ENCODE measurements around the gene ZC3H7B. TPM values are rescaled to one million over a fixed set of nuclear protein-coding genes. Genes with fewer than 3 reads are reported as not detected.

ZC3H7B gene
- total RNA-seq, 1 experiment from 2014 or later: 83.8 TPM

GRCh38 chr22:41347066-41347859, 45.9 kb downstream of the ZC3H7B start:
- in situ Hi-C loops (cut with HindIII; ENCODE audit: low pct_unique_long_range_greater_than_20kb, low sequenced_read_pairs): no loop called here

GRCh38 chr22:41348964-41349484, 47.7 kb downstream of the ZC3H7B start:
- no peak for DNase-seq (ENCODE audit: low read depth)
- in situ Hi-C loops (cut with HindIII; ENCODE audit: low pct_unique_long_range_greater_than_20kb, low sequenced_read_pairs): no loop called here

More at GRCh38 chr22:41347066-41347859, 45.9 kb downstream of the ZC3H7B start:
- no peak for DNase-seq (ENCODE audit: low read depth)

GRCh38 chr22:41350087-41350486, 48.8 kb downstream of the ZC3H7B start:
- in situ Hi-C loops (cut with HindIII; ENCODE audit: low pct_unique_long_range_greater_than_20kb, low sequenced_read_pairs): no loop called here
- no peak for DNase-seq (ENCODE audit: low read depth)

DNA sequence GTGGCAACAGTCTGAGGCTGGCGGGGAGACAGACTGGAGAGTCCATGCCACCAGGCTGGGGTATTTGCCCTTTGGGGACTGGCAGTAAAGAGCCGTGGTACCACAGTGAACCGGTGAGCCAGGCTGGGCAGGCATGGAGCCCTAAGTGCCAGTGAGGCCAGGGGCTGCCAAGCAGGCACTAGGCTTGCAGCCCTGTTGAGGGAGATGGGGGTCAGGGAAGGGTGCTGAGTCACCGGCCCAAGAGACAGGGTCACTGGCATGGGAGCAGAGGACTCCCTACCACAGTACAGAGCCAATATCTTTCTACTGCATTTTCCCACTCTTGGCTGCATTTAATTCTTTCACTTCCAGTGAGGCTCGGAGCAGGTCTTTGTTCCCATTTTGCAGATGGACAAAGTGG, 49.7 kb downstream of the ZC3H7B start:
- DNase-seq (ENCODE audit: low read depth): no peak
- in situ Hi-C loops (cut with HindIII; ENCODE audit: low pct_unique_long_range_greater_than_20kb, low sequenced_read_pairs): no loop called here

DNA sequence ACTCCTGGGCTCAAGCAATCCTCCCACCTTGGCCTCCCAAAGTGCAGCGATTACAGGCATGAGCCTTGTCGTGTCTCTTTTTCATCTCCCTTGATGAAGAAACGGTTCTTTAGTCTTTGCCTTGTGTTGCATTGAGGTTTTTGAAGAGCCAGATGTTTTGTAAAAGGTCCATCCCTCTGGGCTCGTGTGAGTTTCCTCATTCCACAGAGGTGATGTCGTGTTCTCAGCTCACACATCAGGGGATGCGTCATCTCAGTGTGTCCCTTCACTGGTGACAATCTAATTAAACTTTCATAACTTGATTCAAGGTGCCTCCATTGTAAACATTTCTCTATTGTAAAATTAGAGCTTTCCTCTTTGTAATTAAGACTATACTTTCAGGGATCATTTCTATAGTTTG, 50.7 kb downstream of the ZC3H7B start:
- peak; percentile 59 for DNase-seq (ENCODE audit: low read depth)
- in situ Hi-C loops (cut with HindIII; ENCODE audit: low pct_unique_long_range_greater_than_20kb, low sequenced_read_pairs): no loop called here

DNA sequence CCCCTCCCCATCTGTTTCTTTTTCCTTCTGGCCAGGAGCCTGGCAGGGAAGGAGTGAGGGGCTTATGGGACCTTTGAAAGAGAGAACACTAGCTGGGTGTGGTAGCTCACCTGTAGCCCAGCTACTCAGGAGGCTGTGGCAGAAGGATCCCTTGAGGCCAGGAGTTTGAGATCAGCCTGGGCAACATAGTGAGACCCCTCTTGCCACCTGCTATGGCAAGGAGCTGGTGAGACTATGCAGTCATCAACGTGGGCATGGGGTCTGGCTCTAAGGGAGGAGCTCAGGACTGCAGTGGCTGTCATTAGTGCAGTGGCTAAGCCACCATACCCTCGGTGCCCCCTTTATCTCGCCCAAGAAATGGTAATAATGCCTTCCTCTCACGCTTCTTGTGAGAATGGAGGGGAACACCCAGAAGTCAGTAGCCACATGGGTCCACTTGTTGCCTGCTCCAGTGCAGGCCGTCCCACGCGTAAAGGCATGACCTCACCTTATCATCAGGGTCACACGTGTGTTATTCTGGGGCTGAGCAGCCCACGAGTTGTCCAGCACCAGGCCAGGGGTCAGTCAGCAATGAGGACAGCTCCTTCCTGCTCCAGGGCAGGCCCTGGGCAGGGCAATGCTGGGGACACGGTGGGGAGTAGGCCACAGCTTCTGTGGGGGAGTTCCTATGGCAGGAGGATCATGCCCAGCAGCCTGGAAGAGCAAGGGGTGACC, 52.7 kb downstream of the ZC3H7B start:
- no peak for DNase-seq (ENCODE audit: low read depth)
- in situ Hi-C loops (cut with HindIII; ENCODE audit: low pct_unique_long_range_greater_than_20kb, low sequenced_read_pairs): no loop called here

- no peak for DNase-seq (ENCODE audit: low read depth)
- in situ Hi-C loops (cut with HindIII; ENCODE audit: low pct_unique_long_range_greater_than_20kb, low sequenced_read_pairs): no loop called here
Measured at GRCh38 chr22:41354979-41355378, 53.7 kb downstream of the ZC3H7B start.

GRCh38 chr22:41355895-41356294, 54.6 kb downstream of the ZC3H7B start:
- DNase-seq (ENCODE audit: low read depth): no peak
- in situ Hi-C loops (cut with HindIII; ENCODE audit: low pct_unique_long_range_greater_than_20kb, low sequenced_read_pairs): no loop called here

DNA sequence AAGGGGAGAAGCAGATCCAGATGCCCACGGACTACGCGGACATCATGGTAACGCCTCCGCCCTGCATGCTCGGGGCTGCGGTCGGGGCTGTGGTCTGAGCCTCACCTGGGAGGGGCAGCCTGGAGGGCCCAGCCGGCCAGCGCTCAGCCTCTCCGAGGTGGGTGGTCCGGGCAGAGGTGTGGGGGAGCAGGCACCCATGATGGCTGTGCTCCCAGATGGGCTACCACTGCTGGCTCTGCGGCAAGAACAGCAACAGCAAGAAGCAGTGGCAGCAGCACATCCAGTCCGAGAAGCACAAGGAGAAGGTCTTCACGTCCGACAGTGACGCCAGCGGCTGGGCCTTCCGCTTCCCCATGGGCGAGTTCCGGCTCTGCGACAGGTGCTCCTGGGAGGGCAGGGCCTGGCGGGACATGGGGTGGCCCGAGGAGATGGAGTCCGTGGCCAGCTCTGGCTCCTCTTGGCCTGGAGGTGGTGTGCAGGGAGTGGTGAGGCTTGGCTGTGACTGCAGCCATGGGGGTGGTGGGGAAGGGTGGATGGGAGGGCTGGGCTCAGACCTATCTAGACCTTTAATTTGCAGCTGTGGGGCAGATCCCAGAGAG, 55.2 kb downstream of the ZC3H7B start:
- in situ Hi-C loops (cut with HindIII; ENCODE audit: low pct_unique_long_range_greater_than_20kb, low sequenced_read_pairs): no loop called here
- DNase-seq (ENCODE audit: low read depth): no peak

DNA sequence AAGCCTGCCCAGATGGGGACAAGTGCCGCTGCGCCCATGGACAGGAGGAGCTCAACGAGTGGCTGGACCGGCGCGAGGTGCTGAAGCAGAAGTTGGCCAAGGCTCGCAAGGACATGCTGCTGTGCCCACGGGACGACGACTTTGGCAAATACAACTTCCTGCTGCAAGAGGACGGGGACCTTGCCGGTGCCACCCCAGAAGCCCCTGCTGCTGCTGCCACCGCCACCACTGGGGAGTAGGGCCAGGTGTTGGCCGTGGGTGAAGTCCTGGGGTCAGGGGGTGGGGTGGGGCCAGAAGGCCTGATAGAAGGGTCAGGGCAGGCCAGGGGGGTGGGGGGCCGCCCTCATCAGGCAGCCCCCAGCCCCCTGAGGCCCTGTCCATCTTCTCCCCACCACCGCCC, 55.9 kb downstream of the ZC3H7B start:
- DNase-seq (ENCODE audit: low read depth): no peak

GRCh38 chr22:41358927-41359326, 57.6 kb downstream of the ZC3H7B start:
- no peak for DNase-seq (ENCODE audit: low read depth)
- in situ Hi-C loops (cut with HindIII; ENCODE audit: low pct_unique_long_range_greater_than_20kb, low sequenced_read_pairs): no loop called here

More for the DNA sequence above, 55.9 kb downstream of the ZC3H7B start:
- in situ Hi-C loops (cut with HindIII; ENCODE audit: low pct_unique_long_range_greater_than_20kb, low sequenced_read_pairs): no loop called here

- no peak for DNase-seq (ENCODE audit: low read depth)
- in situ Hi-C loops (cut with HindIII; ENCODE audit: low pct_unique_long_range_greater_than_20kb, low sequenced_read_pairs): no loop called here
Measured at GRCh38 chr22:41359376-41359775, 58.1 kb downstream of the ZC3H7B start.

GRCh38 chr22:41360126-41360525, 58.8 kb downstream of the ZC3H7B start:
- in situ Hi-C loops (cut with HindIII; ENCODE audit: low pct_unique_long_range_greater_than_20kb, low sequenced_read_pairs): no loop called here
- DNase-seq (ENCODE audit: low read depth): no peak

GRCh38 chr22:41361716-41362310, 60.5 kb downstream of the ZC3H7B start:
- no peak for DNase-seq (ENCODE audit: low read depth)
- in situ Hi-C loops (cut with HindIII; ENCODE audit: low pct_unique_long_range_greater_than_20kb, low sequenced_read_pairs): no loop called here

DNA sequence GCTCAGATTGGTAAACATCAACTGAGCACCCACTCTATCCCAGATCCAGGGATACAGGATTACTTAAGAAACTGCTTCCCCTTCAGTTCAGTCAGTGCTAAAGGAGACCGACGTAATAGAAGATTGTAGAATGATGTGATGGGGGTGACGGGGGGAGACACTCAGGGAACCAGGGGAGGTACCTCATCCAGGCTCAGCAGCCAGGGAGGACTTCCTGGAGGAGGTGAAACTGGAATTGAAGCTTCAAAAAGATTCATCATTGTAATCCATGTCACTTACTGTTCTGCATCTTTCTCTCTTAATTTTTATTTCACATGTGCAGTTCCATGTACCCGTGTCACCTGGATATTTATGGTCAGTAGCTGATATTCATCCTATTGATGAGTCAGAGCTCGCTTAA, 61.3 kb downstream of the ZC3H7B start:
- no peak for DNase-seq (ENCODE audit: low read depth)
- in situ Hi-C loops (cut with HindIII; ENCODE audit: low pct_unique_long_range_greater_than_20kb, low sequenced_read_pairs): no loop called here

DNA sequence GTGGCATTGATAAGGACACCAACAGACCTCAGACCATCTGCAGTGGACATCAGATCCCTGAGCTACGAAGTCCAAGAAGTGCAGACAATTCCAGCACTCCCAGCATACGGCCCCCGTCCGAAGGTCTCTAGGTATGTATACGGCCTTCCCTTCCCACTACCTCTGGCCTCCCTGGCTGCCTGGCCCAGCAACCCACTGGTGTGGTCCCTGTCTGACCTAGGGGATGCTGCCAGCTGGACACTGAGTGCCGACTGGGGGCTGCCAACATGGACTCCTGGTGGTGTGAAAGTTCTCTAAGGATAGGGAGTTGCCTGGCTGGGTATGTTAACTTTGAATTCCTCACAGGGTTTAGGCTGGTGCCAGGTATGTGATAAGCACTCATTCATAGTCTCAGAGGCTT, 62.9 kb downstream of the ZC3H7B start:
- in situ Hi-C loops (cut with HindIII; ENCODE audit: low pct_unique_long_range_greater_than_20kb, low sequenced_read_pairs): no loop called here
- DNase-seq (ENCODE audit: low read depth): no peak

DNA sequence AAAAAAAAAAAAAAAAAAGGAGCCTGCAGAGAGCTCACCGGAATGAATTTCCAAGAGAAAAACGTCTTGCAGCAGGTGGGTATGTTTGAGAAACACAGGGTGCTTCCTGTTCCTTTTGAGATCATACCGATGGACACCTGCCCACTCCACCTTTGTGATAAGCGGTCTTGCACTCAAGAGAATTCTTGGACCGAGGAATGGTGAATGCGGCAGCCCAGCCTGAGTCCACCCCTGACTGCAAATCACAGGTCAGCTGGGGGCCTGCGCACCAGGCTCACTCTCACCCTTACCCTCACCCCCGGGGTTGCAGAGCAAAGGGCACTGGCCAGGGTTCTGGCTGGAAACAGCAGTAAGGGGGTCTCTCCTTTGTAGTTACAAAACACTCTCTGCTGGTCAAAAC, 63.6 kb downstream of the ZC3H7B start:
- in situ Hi-C loops (cut with HindIII; ENCODE audit: low pct_unique_long_range_greater_than_20kb, low sequenced_read_pairs): no loop called here

DNA sequence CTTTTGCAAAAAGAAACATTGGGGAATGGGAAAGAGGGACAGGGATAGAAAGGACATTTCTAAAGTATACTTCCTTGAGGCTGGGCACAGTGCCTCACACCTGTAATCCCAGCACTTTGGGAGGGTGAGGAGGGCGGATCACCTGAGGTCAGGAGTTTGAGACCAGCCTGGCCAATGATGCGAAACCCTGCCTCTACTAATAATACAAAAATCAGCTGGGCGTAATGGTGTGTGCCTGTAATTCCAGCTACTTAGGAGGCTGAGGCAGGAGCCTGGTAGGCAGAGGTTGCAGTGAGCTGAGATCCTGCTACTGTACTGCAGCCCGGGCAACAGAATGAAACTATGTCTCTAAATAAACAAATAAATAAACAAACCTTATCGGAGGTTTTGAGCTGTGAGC, 64.1 kb downstream of the ZC3H7B start:
- in situ Hi-C loops (cut with HindIII; ENCODE audit: low pct_unique_long_range_greater_than_20kb, low sequenced_read_pairs): no loop called here
- DNase-seq (ENCODE audit: low read depth): no peak

More for the DNA sequence above, 63.6 kb downstream of the ZC3H7B start:
- no peak for DNase-seq (ENCODE audit: low read depth)
